LHCN-M2 (cell line): ENCODE results near the gene ANKS6. TPM values are rescaled to one million over a fixed set of nuclear protein-coding genes. Genes with fewer than 3 reads are reported as not detected.

Experiments
- DNase-seq: peaks from one replicate; pipeline ENCODE4 v3.0.0-alpha.2; 2012; ENCODE audit warnings: low read depth
- total RNA-seq: library from RNA; depleted of rRNA; stranded (reverse); fragments of >200 nt; gene quantifications from 2 replicates; pipeline ENCODE4 v1.2.3, GENCODE V29; 2014

ANKS6 gene
- total RNA-seq, 1 experiment from 2014 or later = 17.0 TPM

- DNase-seq = no peak
Measured at GRCh38 chr9:98791608-98792490, 4.5 kb downstream of the ANKS6 start.

DNA sequence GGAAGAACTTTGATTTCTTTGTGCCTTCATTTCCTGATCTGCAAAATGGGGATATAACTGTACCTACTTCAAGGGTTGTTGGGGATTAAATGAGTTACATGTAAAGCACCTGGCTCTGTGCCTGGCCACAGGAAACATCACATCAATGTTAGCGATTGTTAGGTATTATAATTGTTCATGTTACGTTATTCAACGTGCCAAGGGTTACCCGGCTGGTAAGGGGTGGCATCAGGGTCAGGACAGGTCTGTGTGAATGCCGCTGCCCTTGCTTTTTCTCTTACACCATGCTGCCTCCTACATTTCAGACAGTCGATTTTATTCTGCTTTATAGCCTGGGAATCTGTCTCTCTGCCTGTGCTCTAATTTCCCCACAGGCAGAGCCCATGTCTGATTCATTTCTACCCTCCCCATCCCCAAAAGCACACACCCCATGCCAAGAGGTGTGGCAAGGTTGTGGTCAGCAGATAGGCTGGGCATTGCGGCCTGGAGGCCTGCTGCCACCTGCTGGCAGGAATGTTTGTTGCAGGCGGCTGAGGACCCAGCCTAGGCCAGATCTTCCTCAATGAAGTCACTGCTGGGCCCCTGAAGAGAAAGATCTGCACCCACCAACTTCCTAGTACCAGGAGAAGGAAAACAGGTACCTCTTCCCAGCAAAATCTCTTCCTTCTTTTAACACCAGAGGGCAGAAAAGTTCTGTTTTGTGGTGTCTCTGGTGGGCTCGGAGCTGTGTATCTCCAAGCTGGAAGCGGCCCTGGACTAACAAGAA is 5.3 kb downstream of the ANKS6 start:
- DNase-seq = peak; percentile 96

GRCh38 chr9:98790134-98790841 is 6.1 kb downstream of the ANKS6 start:
- DNase-seq = peak; percentile 72

- DNase-seq = no peak
Measured at GRCh38 chr9:98789483-98790133, 6.7 kb downstream of the ANKS6 start.

GRCh38 chr9:98787766-98788335 is 8.5 kb downstream of the ANKS6 start:
- DNase-seq = no peak

DNA sequence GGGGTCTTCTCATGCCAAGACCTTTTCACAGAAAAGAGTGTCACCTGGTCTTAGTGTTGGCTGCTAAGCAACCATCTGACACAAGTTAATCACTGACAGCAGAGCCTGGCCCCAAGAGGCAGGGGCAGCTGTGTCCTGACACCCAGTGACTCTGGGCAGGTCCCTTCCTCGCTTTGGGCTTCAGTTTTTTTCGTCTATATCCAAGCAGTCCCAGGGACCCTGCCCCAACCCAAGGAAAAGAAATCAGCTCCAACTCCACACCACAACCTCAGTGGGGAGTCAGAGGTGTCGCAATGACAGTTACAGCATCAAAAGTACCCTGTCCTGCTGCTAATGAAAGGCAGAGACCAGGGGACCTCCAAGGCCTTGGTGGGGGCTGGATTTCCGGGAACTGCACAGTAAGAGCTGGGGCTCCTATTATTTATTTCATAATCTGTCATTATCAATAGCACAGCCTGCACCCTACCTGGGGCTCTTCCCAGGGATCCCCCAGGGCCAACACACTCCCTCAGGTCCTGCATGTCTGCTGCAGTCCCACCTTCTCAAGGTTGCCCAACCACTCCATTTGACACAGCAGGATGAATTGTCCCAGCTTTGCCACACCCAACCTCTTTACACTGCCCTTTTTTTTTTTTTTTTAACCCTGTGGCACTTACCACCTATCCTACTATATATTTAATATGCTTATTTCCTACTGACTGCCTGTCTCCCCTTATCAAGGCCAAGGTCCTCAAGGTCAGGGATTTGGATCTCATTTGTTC is 9.4 kb downstream of the ANKS6 start:
- no peak for DNase-seq

GRCh38 chr9:98784831-98785806 is 11.2 kb downstream of the ANKS6 start:
- DNase-seq = peak; percentile 19

GRCh38 chr9:98783518-98784226 is 12.7 kb downstream of the ANKS6 start:
- peak; percentile 20 for DNase-seq

DNA sequence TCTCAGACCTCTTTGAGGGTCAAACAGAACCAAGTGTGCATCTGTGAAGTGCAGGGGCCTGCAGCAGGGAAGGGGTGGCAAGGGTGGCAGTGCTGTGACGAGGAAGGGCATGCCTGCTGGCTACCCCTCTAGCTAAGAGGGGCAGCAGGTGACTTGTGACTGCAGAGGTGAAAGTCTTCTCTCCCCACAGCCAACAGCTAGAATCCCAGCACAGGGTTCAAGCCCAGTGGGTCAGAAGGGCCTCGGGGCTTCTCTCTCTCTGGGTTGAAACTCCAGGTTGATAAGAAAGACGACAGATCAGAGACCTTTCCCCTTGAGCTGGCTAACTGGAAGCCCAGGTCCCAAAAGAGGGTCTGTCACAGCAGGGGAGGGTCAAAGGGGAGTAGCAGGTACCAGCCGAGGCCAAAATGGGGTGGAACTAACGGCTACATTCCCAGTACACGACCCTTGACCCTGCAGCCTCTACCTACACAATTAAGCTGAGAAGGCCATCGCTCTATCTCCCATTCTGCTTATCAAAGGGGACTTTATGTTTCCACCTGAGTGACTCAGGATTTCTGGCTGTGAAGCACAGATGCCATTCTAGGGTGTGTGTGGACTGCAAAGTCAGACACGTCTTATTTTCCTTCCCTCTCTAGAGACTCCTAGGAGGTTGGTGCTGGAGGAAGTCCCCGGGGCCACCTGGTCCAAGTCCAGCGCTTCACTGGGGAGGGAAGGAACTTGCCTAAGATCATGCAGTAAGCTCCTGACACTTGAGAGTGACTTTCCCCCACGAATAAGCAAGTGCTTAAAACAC is 14.6 kb downstream of the ANKS6 start:
- no peak for DNase-seq

- DNase-seq = no peak
Measured at GRCh38 chr9:98780059-98780749, 16.2 kb downstream of the ANKS6 start.

DNA sequence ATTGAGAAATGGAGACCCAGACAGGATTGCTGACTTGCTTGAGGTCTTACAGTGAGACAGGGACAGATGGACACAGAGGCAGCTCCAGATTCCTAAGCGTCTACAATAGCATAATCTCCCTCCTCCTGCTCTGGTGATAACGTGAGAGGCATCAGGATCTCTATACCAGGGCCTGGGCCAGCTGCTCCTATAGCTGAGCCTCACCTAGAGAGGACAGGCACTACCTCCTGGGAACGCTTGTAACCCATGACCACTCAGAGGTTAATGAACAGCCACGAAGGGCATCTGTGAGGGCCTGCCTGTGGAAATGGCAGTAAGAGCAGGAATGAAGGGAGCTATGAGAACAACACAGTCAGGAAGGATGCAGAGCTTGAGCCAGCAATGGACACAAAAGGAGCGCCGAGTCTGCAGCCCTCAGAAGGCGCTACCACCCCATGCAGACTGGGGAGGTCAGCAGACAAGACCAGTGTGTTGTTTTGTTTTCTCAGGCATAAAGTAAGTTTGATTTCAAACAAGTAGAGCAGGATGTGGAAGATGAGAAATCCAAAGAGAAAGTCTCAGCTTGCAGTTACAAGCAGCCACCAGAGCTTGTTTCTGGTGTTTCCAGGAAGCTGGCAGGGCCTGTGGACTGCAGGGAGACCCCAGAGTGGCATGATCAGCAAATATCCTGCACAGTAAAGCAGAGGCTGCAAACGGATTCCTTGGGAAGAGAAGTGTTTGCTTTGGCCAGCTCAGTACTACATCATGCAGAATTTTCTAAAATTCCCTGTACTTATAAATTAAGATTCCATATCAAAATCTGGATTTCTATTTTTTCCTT is 17.4 kb downstream of the ANKS6 start:
- DNase-seq = no peak

DNA sequence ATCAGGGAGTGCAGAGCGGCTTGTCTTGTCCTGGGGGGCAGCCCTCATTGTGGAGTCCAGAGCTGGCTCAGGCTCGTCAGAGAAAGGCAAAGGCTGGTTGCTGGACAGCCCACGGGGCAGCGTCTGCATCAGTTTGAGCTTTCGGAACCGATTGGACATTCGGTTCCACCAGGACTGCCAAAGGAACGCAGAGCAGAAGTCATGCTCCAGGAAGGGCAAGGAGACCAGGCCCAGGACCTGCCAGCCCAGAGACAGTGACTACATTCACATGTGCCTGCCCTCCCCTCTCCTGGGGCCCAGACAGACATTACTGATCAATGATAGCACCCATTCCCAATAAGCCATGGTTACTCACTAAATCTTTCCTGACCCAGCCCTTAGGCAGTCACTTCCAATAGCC is 18.1 kb downstream of the ANKS6 start:
- no peak for DNase-seq

- no peak for DNase-seq
Measured at GRCh38 chr9:98777618-98778017, 18.7 kb downstream of the ANKS6 start.

GRCh38 chr9:98775831-98776441 is 20.4 kb downstream of the ANKS6 start:
- DNase-seq = peak; percentile 56

DNA sequence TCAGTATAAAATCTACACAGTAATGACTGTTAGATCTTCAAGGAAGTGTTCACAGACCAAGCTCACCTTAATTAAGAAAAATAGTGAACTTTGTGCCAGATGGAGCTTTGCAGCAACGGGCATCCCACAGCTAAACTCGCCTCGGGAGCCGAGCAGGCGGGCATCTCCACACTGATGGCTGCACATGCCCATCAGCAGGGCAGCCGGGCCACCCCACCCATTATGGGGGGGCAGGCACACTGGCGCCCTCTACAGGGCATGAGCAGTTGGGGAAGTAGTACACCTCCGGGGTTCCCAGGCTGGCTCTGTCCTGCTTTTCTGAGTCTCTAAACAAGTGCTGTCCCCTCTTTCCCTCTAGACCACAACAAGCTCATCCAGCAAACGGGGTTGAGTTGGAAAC is 21.6 kb downstream of the ANKS6 start:
- peak; percentile 13 for DNase-seq

GRCh38 chr9:98773721-98774120 is 22.6 kb downstream of the ANKS6 start:
- no peak for DNase-seq
